GM21447 (cell line): ENCODE data around the gene TMPRSS12.
"Not testable (repeated sequence)": the region's sequence is repeated elsewhere in the genome, so short reads cannot be mapped to it uniquely, and the experiment has no call there.

Source experiments
- ATAC-seq: cut with Tn5 transposase; IDR thresholded peaks from one replicate; pipeline ENCODE4 v1.9.1; 2021; ENCODE audit not compliant: unreplicated experiment

Gene TMPRSS12

GRCh38 chr12:50855679-50856078 is 13.0 kb downstream of the TMPRSS12 start:
- not testable (repeated sequence) for ATAC-seq

GRCh38 chr12:50859621-50860310 is 17.0 kb downstream of the TMPRSS12 start:
- ATAC-seq = no peak

DNA sequence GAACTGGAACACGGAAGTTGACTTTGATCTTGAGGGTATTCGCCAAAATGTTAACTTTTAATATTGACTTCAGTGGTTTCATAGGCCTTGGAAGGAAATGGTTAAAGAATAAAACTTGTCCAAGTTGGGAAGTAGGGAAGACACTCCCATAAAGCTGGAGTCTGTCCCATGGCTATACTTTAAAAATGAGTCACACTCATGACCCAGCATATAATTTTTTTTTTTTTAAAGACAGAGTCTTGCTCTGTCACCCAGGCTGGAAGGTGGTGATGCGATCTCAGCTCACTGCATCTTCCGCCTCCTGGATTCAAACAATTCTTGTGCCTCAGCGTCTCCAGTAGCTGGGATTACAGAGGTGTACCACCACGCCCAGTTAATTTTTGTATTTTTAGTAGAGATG is 19.6 kb downstream of the TMPRSS12 start:
- no peak for ATAC-seq

DNA sequence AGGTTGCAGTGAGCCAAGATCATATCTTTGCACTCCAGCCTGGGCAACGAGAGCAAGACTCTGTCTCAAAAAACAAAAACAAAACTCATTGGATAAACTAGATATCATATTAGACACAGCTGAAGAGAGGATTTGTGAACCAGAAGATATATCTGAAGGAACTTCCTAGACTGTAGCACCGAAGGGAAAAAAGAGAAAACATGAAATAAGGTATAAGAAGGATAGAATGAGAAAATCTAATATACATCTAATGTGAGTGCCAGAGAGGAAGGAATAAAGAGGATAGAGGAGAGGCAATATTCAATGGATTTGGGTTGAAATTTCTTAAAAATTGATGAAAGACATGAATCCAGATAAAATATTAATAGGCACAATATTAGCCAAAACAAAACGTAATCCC is 22.5 kb downstream of the TMPRSS12 start:
- ATAC-seq = no peak

- ATAC-seq = not testable (repeated sequence)
Measured at GRCh38 chr12:50868881-50869280, 26.2 kb downstream of the TMPRSS12 start.

GRCh38 chr12:50882563-50882962 is 39.8 kb downstream of the TMPRSS12 start:
- no peak for ATAC-seq

- ATAC-seq = no peak
Measured at GRCh38 chr12:50887191-50887590, 44.5 kb downstream of the TMPRSS12 start.

DNA sequence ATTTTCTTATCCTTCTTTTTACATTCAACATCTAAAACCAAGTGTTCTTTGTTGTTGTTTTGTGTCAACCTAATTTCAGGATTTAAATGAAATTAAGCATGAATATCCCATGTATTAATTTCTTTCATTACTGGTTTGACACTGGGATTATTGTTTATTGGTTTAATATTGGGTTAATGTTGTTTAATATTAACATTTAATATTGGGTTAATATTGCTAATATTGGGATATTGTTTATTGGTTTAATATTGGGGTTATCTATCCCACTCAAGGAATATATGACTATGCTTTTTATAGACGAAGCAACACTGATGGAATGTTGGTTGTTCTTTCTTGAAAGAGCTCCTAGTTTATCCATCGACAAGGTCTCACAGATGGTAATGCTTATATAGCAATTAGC is 45.9 kb downstream of the TMPRSS12 start:
- no peak for ATAC-seq

DNA sequence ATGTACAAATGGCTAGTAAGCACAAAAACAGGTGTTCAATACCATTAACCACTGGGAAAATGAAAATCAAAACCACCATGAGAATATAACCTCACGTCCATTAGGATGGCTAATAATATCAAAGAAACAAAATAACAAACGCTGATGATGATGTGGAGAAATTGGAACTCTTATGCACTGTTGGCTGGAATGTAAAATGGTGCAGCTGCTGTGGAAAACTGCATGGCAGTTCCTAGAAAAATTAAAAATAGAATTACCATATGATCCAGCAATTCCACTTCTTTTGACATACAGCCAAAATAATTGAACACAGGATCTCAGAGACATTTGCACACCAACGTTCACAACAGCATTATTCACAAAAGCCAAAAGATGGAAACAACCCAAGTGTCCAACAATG is 51.5 kb downstream of the TMPRSS12 start:
- no peak for ATAC-seq

DNA sequence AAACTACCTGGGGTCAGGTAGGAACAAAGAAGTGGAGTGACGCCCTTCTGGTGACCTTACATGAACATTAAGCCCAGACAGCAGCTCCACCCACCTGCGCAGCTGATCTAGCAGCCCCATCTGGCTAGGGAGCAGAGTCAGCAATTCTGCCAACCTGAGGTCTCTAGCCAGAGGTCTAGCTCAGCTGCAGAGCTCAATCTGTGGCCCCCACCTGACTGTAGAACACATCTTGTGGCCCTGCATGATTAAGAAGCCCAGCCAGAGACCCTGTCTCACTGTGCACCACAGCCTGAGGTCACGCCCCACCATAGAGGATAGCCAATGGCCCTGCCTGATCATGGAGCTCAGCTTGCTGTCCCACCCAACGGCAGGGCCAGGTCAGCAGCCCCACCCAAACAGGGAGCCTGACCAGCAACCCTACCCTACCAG is 59.0 kb downstream of the TMPRSS12 start:
- no peak for ATAC-seq

- not testable (repeated sequence) for ATAC-seq
Measured at GRCh38 chr12:50908479-50908878, 65.8 kb downstream of the TMPRSS12 start.

GRCh38 chr12:50912361-50912760 is 69.6 kb downstream of the TMPRSS12 start:
- not testable (repeated sequence) for ATAC-seq

DNA sequence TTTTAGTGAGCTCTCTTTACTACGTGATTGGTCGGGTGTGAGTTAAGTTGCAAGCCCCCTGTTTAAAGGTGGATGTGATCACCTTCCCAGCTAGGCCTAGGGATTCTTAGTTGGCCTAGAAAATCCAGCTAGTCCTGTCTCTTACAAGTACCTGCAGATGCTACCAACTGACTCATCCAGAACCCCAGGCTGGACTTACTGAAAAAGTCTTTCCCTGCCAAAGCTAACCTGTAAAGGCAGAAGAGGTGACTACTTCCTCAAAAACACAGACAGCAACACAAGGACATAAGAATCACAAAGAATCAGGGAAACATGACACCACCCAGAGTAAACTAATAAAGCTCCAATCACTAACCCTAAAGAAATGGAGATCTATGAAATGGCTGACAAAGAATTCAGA is 70.5 kb downstream of the TMPRSS12 start:
- ATAC-seq = no peak

- no peak for ATAC-seq
Measured at GRCh38 chr12:50914872-50915484, 72.3 kb downstream of the TMPRSS12 start.

DNA sequence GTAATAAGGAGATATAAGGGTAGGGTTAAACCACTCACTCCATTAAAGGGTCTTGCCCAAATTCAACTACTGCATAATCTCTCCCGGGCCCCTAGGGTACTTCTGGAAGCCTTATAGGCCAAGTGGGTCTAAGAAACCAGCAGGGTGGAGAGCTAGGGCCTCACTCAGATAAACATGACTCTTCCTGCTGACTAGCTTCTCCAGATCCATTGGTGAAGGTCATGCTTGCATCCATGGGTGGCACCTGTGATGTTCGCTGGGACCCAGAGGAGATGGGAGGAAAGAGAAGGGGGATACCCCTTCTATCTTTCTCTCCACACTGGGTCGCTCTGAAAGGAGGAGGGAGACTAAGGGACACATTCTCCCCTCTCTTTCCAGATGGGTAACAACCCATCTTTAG is 73.6 kb downstream of the TMPRSS12 start:
- no peak for ATAC-seq

DNA sequence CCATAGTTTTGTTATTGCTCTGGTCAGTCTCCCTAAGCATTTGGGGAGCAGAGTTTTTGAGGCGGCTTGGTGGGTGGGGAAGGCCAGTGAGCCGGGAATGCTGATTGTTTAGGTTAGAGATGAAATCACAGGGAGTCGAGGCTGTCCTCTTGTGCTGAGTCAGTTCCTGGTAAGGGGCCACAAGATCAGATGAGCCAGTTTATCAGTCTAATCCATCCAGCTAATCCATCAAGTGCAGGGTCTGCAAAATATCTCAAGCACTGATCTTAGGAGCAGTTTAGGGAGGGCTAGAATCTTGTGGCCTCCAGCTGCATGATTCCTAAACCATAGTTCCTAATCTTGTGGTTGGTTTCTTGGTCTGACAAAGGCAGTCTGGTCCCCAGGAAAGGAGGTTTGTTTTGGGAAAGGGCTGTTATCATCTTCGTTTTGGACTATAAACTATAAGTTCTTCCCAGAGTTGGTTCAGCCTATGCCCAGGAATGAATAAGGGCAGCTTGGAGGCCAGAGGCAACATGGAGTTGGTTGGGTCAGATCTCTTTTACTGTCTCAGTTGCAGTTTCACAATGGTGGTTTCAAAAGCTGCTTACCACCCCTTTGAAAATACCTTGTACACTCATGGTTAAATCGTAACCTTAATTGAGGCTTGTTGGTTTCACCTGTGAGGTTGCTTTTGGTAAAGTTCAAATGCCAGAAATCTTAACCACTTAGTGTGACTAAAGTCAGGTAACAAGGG is 76.0 kb downstream of the TMPRSS12 start:
- ATAC-seq = no peak

GRCh38 chr12:50922820-50923219 is 80.1 kb downstream of the TMPRSS12 start:
- ATAC-seq = no peak

DNA sequence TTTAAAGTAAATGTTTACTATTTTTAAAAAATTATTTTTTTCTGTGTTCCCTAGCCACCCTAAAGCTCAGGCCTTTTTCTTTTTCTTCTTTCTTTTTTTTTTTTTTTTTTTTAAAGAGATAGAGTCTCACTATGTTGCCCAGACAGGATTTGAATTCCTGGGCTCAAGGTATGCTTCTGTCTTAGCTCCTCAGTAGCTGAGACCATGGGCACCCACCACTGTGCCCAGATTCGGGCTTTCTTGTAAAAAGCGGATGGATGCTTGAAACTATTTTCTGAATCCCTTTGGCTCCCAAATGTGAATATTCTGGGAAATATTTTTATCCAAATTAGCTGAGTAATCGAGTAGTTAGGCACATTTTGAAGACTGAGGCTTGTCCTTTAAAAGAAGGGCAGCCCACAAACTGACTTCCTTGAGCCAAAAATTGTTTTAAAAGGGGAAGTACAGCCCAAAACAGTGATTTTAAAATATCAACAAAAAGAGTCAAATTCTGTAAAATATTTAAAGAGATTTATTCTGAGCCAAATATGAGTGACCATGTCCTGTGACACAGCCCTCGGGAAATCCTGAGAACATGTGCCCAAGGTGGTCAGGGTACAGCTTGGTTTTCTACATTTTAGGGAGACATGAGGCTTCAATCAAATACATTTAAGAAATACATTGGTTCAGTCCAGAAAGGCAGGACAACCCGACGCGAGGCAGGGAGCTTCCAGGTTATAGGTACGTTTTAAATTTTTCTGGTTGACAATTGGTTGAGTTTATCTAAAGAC is 80.8 kb downstream of the TMPRSS12 start:
- no peak for ATAC-seq

GRCh38 chr12:50924131-50924438 is 81.4 kb downstream of the TMPRSS12 start:
- ATAC-seq = no peak

DNA sequence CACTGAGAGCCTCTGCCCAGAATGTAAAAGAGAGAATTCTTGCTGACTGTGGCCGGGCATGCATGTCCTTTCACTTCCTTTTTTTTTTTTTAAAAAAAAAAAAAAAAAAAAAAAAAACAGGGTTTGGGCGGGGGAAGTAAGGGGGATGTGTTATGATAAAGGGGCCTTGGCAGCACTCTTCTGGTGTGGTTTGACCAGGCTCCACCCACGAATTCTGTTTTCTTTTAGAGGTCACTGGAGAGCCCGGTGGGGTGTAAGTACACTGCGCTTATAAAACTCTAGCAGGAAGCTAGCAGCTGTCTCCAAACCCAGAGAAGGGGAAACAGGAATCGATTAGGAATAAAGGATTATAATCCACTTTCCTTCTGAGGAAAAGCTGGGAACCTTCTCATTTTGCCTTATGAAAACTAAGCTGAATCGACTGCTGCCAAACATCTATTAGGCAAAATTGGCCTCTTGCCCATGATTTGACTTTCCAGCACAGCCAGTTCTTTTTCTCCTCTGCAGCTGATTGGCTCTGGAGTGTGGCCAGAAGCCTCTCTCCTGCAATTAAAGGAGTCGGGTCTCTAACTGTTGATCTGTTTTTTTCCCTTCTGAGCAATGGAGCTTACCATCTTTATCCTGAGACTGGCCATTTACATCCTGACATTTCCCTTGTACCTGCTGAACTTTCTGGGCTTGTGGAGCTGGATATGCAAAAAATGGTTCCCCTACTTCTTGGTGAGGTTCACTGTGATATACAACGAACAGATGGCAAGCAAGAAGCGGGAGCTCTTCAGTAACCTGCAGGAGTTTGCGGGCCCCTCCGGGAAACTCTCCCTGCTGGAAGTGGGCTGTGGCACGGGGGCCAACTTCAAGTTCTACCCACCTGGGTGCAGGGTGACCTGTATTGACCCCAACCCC is 82.0 kb downstream of the TMPRSS12 start:
- peak; percentile 82 for ATAC-seq

DNA sequence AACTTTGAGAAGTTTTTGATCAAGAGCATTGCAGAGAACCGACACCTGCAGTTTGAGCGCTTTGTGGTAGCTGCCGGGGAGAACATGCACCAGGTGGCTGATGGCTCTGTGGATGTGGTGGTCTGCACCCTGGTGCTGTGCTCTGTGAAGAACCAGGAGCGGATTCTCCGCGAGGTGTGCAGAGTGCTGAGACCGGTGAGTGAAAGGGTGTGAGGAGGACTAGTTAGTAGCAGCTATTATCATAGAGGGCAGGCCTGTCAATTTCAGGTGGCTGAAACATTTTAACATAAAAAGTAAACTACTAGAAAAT is 82.6 kb downstream of the TMPRSS12 start:
- ATAC-seq = no peak
